PFSK-1 (cell line): ENCODE measurements around the gene RIMOC1.

Experiments used
- FOXP2 ChIP-seq: optimal IDR thresholded peaks from 2 replicates; pipeline ENCODE3; 2011; ENCODE audit warnings: borderline replicate concordance, control low read depth, inconsistent platforms; ENCODE audit not compliant: insufficient read depth; ENCODE audit errors: extremely low read length, extremely low read depth
- POLR2AphosphoS5 ChIP-seq: IDR thresholded peaks from 2 replicates; pipeline ENCODE4 v1.6.1; 2012; ENCODE audit warnings: low read depth, mild to moderate bottlenecking, control low read depth, low read length, moderate library complexity
- SIN3A ChIP-seq: IDR thresholded peaks from 2 replicates; pipeline ENCODE4 v1.6.1; 2012; ENCODE audit warnings: mild to moderate bottlenecking, low read length, moderate library complexity, borderline replicate concordance; ENCODE audit not compliant: insufficient read depth
- TAF1 ChIP-seq: IDR thresholded peaks from 2 replicates; pipeline ENCODE4 v1.6.1; 2012; ENCODE audit warnings: low read length, control low read depth, borderline replicate concordance; ENCODE audit not compliant: insufficient read depth
- TF ChIP-seq, protein P1 (sequence below), 2 experiments: IDR thresholded peaks; 2 replicates each; pipeline versions ENCODE4 v1.6.1 to v1.8.0; 2011 to 2012; ENCODE audit warnings: low read depth in 2 of 2, low read length in 2 of 2, control low read depth in 1 of 2, inconsistent platforms in 1 of 2, mild to moderate bottlenecking in 1 of 2, moderate library complexity in 1 of 2; ENCODE audit not compliant: insufficient read depth in 1 of 2

RIMOC1 gene

DNA sequence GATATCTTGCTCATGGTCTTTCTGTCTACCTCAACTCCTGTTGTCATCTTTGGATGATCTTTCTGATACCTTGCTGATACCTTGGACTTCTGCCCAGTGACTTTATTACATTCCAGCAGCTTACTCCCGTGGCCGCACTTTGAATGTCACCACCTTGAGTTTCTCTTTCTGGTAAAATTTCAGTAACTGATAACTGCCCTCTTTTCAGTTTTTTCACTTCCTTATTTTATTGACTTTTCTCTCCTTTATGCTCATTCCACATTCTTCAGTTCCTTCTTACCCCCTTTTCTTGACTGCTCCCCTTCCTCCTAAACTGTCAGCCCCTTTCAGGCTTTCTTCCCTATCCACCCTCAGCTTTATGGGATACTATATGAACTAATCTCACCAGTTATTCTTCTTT, 14.0 kb downstream of the RIMOC1 start:
- TF ChIP-seq FOXP2 = no peak
- no peak for TF ChIP-seq TAF1
- no peak for TF ChIP-seq POLR2AphosphoS5
- TF ChIP-seq SIN3A = no peak
- TF ChIP-seq, protein P1, sequence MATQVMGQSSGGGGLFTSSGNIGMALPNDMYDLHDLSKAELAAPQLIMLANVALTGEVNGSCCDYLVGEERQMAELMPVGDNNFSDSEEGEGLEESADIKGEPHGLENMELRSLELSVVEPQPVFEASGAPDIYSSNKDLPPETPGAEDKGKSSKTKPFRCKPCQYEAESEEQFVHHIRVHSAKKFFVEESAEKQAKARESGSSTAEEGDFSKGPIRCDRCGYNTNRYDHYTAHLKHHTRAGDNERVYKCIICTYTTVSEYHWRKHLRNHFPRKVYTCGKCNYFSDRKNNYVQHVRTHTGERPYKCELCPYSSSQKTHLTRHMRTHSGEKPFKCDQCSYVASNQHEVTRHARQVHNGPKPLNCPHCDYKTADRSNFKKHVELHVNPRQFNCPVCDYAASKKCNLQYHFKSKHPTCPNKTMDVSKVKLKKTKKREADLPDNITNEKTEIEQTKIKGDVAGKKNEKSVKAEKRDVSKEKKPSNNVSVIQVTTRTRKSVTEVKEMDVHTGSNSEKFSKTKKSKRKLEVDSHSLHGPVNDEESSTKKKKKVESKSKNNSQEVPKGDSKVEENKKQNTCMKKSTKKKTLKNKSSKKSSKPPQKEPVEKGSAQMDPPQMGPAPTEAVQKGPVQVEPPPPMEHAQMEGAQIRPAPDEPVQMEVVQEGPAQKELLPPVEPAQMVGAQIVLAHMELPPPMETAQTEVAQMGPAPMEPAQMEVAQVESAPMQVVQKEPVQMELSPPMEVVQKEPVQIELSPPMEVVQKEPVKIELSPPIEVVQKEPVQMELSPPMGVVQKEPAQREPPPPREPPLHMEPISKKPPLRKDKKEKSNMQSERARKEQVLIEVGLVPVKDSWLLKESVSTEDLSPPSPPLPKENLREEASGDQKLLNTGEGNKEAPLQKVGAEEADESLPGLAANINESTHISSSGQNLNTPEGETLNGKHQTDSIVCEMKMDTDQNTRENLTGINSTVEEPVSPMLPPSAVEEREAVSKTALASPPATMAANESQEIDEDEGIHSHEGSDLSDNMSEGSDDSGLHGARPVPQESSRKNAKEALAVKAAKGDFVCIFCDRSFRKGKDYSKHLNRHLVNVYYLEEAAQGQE (IDR thresholded peaks at IDR 0.05; ENCODE audit: insufficient read depth in 1 of 2, low read depth in 2 of 2, low read length in 2 of 2) = no peak

- TF ChIP-seq, protein P1 (IDR thresholded peaks at IDR 0.05; ENCODE audit: insufficient read depth in 1 of 2, low read depth in 2 of 2, low read length in 2 of 2) = no peak
- TF ChIP-seq POLR2AphosphoS5 (no peak), SIN3A (no peak), TAF1 (no peak), FOXP2 (no peak)
Observed at GRCh38 chr5:41921166-41921565, 17.0 kb downstream of the RIMOC1 start.

- TF ChIP-seq SIN3A (no peak), FOXP2 (no peak)
Observed at GRCh38 chr5:41921874-41922273, 17.7 kb downstream of the RIMOC1 start.

GRCh38 chr5:41924526-41924871, 20.4 kb downstream of the RIMOC1 start:
- TF ChIP-seq FOXP2 (no peak), SIN3A (no peak), TAF1 (no peak), POLR2AphosphoS5 (no peak)
- TF ChIP-seq, protein P1 (IDR thresholded peaks at IDR 0.05; ENCODE audit: insufficient read depth in 1 of 2, low read depth in 2 of 2, low read length in 2 of 2) = no peak

GRCh38 chr5:41924872-41925554, 20.9 kb downstream of the RIMOC1 start, which contains the start of gene FBXO4:
FBXO4 (plus strand) TSS chr5:41925281; CDS start chr5:41925310, 29 bp downstream.
- TF ChIP-seq FOXP2 (peak; percentile 62), SIN3A (no peak), TAF1 (0 out of 2 replicates have a peak, but pooled peaks have one; percentile 65), POLR2AphosphoS5 (peak; percentile 83)
- TF ChIP-seq, protein P1 (IDR thresholded peaks at IDR 0.05; ENCODE audit: insufficient read depth in 1 of 2, low read depth in 2 of 2, low read length in 2 of 2) = 0 out of 4 replicates have a peak, but pooled peaks of 1 of the 2 experiments have one; percentile 7
